PC-3 (cell line): ENCODE results near the gene GDI2. TPM values are rescaled to one million over a fixed set of nuclear protein-coding genes. Genes with fewer than 3 reads are reported as not detected.

ENCODE experiments used
- ATAC-seq: fragments of 200-7000 bp; cut with Tn5 transposase; 2 replicates; pipeline ENCODE4 v1.9.1; 2020; ENCODE audit warnings: mild to moderate bottlenecking, moderate library complexity
- BruUV-seq: library from RNA; stranded (reverse); fragments of 400-500 nt; replicated peaks from 2 replicates; lab custom pipeline; 2021; lab: Mats Ljungman, UMichigan
- CTCF ChIA-PET: fragments of 300-600 bp; sonication (Branson Sonifier 250); formaldehyde crosslinking; loops from one replicate; lab custom pipeline; 2022; ENCODE audit warnings: antibody characterized with exemption; lab: Charles Lee
- POLR2A ChIA-PET: fragments of 300-600 bp; sonication (Branson Sonifier 250); formaldehyde crosslinking; loops from one replicate; lab custom pipeline; 2022; ENCODE audit warnings: antibody characterized with exemption; ENCODE audit not compliant: unreplicated experiment; lab: Charles Lee
- DNase-seq: peaks from one replicate; pipeline ENCODE4 v3.0.0-alpha.2; 2015
- H2AFZ ChIP-seq: fragments of 300-600 bp; sonication (generic); 2 replicates; pipeline ENCODE4 v1.6.0; 2016; ENCODE audit warnings: antibody characterized with exemption, low read length
- H3F3A ChIP-seq: fragments of 300-600 bp; sonication (generic); one replicate; pipeline ENCODE4 v1.6.0; 2017; ENCODE audit warnings: antibody characterized with exemption, low read length, control low read depth, mild to moderate bottlenecking; ENCODE audit not compliant: unreplicated experiment
- H3K27ac ChIP-seq: fragments of 300-600 bp; sonication (generic); 2 replicates; pipeline ENCODE4 v1.5.1; 2016; ENCODE audit warnings: mild to moderate bottlenecking, low read length
- H3K27me3 ChIP-seq: fragments of 300-600 bp; sonication (generic); 2 replicates; pipeline ENCODE4 v1.6.1; 2016; ENCODE audit warnings: low read length, mixed read lengths
- H3K36me3 ChIP-seq: fragments of 300-600 bp; sonication (generic); 2 replicates; pipeline ENCODE4 v1.6.1; 2016; ENCODE audit warnings: low read depth, mixed run types, low read length, mixed read lengths
- H3K4me1 ChIP-seq: fragments of 300-600 bp; sonication (generic); 2 replicates; pipeline ENCODE4 v1.5.1; 2016; ENCODE audit warnings: low read length; ENCODE audit not compliant: insufficient read depth
- H3K4me2 ChIP-seq: fragments of 300-600 bp; sonication (generic); 2 replicates; pipeline ENCODE4 v1.6.0; 2016; ENCODE audit warnings: low read length
- H3K4me3 ChIP-seq: fragments of 300-600 bp; sonication (generic); 2 replicates; pipeline ENCODE4 v1.5.1; 2016; ENCODE audit warnings: mild to moderate bottlenecking, low read length, mixed read lengths
- H3K79me2 ChIP-seq: fragments of 300-600 bp; sonication (generic); 2 replicates; pipeline ENCODE4 v1.6.1; 2017; ENCODE audit warnings: low read length, mixed read lengths
- H3K9ac ChIP-seq: fragments of 300-600 bp; sonication (generic); 2 replicates; pipeline ENCODE4 v1.6.0; 2016; ENCODE audit warnings: mild to moderate bottlenecking, low read length
- H3K9me2 ChIP-seq: fragments of 300-600 bp; sonication (generic); replicated peaks from 2 replicates; pipeline ENCODE4 v1.6.1; 2016; ENCODE audit warnings: mixed run types, low read length, mixed read lengths
- H3K9me3 ChIP-seq: fragments of 300-600 bp; sonication (generic); 2 replicates; pipeline ENCODE4 v1.6.1; 2016; ENCODE audit warnings: low read length, mixed read lengths
- H4K20me1 ChIP-seq: fragments of 300-600 bp; sonication (generic); 2 replicates; pipeline ENCODE4 v1.6.1; 2016; ENCODE audit warnings: low read length, mixed read lengths
- CTCF ChIP-seq: fragments of 300-600 bp; sonication (generic); conservative IDR thresholded peaks from 2 replicates; pipeline ENCODE4 v1.5.1; 2017; ENCODE audit warnings: antibody characterized with exemption, low read depth, mild to moderate bottlenecking, low read length
- EZH2 ChIP-seq: fragments of 300-600 bp; sonication (generic); IDR thresholded peaks from one replicate; pipeline ENCODE4 v1.6.1; 2017; ENCODE audit warnings: antibody characterized with exemption, mild to moderate bottlenecking, low read length; ENCODE audit not compliant: unreplicated experiment
- EZH2phosphoT487 ChIP-seq: fragments of 300-600 bp; sonication (generic); IDR thresholded peaks from 2 replicates; pipeline ENCODE4 v1.6.1; 2018; ENCODE audit warnings: mild to moderate bottlenecking, antibody characterized with exemption, low read length, borderline replicate concordance
- intact Hi-C: fragments of 100-400 bp; cut with micrococcal nuclease; formaldehyde crosslinking; loops from 2 replicates; pipeline ENCODE4 v1.9.0; 2023
- total RNA-seq: library from RNA; depleted of rRNA; stranded (reverse); fragments of >200 nt; gene quantifications from 2 replicates; pipeline ENCODE4 v1.2.3, GENCODE V29; 2014

Gene GDI2
- total RNA-seq, 1 experiment from 2014 or later = 122 TPM

DNA sequence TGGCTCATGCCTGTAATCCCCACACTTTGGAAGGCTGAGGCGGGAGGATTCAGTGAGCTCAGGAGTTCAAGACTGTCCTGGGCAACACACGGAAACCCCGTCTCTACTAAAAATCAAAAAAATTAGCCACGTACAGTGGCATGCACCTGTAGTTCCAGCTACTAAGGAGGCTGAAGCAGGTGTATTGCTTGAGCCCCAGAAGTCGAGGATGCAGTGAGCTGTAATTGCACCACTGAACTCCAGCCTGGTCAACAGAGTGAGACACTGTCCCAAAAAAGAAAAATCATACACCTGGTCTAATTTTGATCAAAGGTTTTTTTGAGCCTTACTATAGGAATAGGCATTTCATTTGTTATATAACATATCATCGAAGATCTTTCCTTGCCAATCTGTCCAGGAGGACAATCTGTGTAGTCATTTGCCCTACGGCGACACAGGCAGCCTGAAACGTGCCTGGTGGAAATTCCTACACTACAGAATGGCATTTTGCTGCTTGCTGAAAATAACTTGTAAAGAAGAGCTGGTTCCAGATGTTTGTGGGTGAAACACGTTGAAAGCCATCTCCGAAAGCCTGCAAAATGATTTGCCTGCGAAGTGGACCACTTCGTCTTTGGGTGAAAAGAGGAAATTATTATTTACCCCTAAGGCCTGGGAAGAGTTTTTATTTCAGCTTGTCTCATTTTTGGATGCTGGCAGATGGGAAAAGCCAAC, 31.3 kb upstream of the GDI2 start:
- Histone ChIP-seq H3K27me3 (no peaks in the 10 kb centered on the region), H3K36me3 (no peaks in the 10 kb centered on the region), H3K4me3 (no peak overlapping the region), H3K4me2 (no peak overlapping the region), H3F3A (no peaks in the 10 kb centered on the region), H3K9me2 (no peaks in the 10 kb centered on the region), H3K9ac (no peak overlapping the region), H2AFZ (no peak overlapping the region), H3K79me2 (no peaks in the 10 kb centered on the region), H3K9me3 (no peaks in the 10 kb centered on the region), H3K4me1 (no peaks in the 10 kb centered on the region), H4K20me1 (no peaks in the 10 kb centered on the region), H3K27ac (no peak overlapping the region)
- TF ChIP-seq CTCF (no peak), EZH2phosphoT487 (no peak), EZH2 (no peak)
- no peak for ATAC-seq
- DNase-seq = no peak
- ChIA-PET CTCF (interaction anchor here (0.6 kb wide), 1 partner anchor 17 kb away, joined by 4 read pairs; no protein-coding TSS in a partner anchor), POLR2A (interaction anchor here (1.0 kb wide), 1 partner anchor 100 kb away, joined by 6 read pairs; no protein-coding TSS in a partner anchor)
- intact Hi-C loops = no loop called here
- BruUV-seq = no TSS peak

DNA sequence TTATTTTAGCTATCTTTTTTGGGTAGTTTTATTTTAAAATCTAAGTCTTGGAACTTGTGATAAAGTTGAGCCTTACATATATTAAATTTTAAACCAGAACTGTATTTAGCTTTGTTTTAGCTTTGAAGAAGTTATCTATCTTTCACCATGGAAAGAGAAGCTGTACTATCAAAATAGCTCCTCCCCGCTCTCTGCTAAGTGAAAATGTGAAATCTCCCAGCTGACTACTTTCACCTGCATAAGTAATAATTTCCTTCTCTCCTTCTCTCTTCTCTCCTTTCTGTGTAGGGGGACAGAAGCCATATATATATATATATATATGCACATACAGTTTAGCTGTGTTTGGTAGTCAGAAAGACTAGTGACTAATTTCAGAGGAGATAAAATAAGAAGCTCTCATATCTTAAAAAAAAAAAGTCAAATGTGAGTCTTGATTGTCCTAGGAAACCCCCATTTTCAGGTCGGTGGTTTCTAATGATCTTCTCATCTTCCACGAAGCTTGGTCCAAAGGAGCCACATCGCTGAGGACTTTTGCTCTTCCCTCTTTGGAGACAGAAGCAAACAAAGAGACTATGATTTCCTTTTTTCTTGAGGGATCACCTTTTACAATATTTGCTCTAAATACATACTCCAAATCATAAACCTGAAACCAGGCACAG, 30.6 kb upstream of the GDI2 start:
- H3K4me1 ChIP-seq = no peaks in the 10 kb centered on the region
- no peak overlapping the region for H3K4me2 ChIP-seq
- no peaks in the 10 kb centered on the region for H3K36me3 ChIP-seq
- no peak overlapping the region for H3K4me3 ChIP-seq
- intact Hi-C loops = no loop called here
- no peaks in the 10 kb centered on the region for H4K20me1 ChIP-seq
- no peak for TF ChIP-seq CTCF
- TF ChIP-seq EZH2 = no peak
- no peak for TF ChIP-seq EZH2phosphoT487
- no peaks in the 10 kb centered on the region for H3F3A ChIP-seq
- no peaks in the 10 kb centered on the region for H3K27me3 ChIP-seq
- no peak for ATAC-seq
- H3K9ac ChIP-seq = no peak overlapping the region
- H2AFZ ChIP-seq = no peak overlapping the region
- no TSS peak for BruUV-seq
- ChIA-PET POLR2A (interaction anchor here (1.0 kb wide), 1 partner anchor 101 kb away, joined by 6 read pairs; no protein-coding TSS in a partner anchor), CTCF (interaction anchor here (0.6 kb wide), 1 partner anchor 42 kb away, joined by 3 read pairs; no protein-coding TSS in a partner anchor)
- H3K9me2 ChIP-seq = no peaks in the 10 kb centered on the region
- H3K79me2 ChIP-seq = no peaks in the 10 kb centered on the region
- H3K27ac ChIP-seq = no peak overlapping the region
- DNase-seq = no peak
- no peaks in the 10 kb centered on the region for H3K9me3 ChIP-seq

- CTCF ChIA-PET = no interaction called here
- H3K9ac ChIP-seq = no peak overlapping the region
- no TSS peak for BruUV-seq
Measured at GRCh38 chr10:5841965-5842364, 28.7 kb upstream of the GDI2 start.

More at GRCh38 chr10:5841965-5842364, 28.7 kb upstream of the GDI2 start:
- Histone ChIP-seq H3K9me2 (no peaks in the 10 kb centered on the region), H3K4me2 (no peak overlapping the region), H2AFZ (no peak overlapping the region), H3K9me3 (no peaks in the 10 kb centered on the region), H3K4me1 (no peaks in the 10 kb centered on the region), H3F3A (no peaks in the 10 kb centered on the region), H4K20me1 (no peaks in the 10 kb centered on the region), H3K27ac (no peak overlapping the region), H3K79me2 (no peaks in the 10 kb centered on the region), H3K36me3 (no peaks in the 10 kb centered on the region), H3K27me3 (no peaks in the 10 kb centered on the region), H3K4me3 (no peak overlapping the region)
- POLR2A ChIA-PET = no interaction called here
- intact Hi-C loops = no loop called here
- ATAC-seq = no peak
- DNase-seq = no peak
- no peak for TF ChIP-seq EZH2phosphoT487
- no peak for TF ChIP-seq CTCF
- TF ChIP-seq EZH2 = no peak
